Liver (tissue), 3 donors: ENCODE measurements around the gene ETV6.

ENCODE experiments used
- ATF3 ChIP-seq: IDR thresholded peaks from 2 replicates; pipeline ENCODE4 v1.6.1; 2016; ENCODE audit warnings: antibody characterized with exemption
- CTCF ChIP-seq: fragments of 150-350 bp; IDR thresholded peaks from 2 replicates; pipeline ENCODE4 v1.5.1; 2017; ENCODE audit warnings: improper control_type of control experiment, low read depth, low read length; ENCODE audit not compliant: missing input control
- EGR1 ChIP-seq, 2 donors: IDR thresholded peaks; 2 replicates each; pipeline ENCODE4 v1.6.1; 2016 to 2018; ENCODE audit warnings: antibody characterized with exemption in 2 of 2, low read depth in 2 of 2
- GABPA ChIP-seq, 2 donors: IDR thresholded peaks in 1 of 2; conservative IDR thresholded peaks in 1 of 2; 2 replicates each; pipeline ENCODE4 v1.6.1; 2016; ENCODE audit warnings: antibody characterized with exemption in 2 of 2, mild to moderate bottlenecking in 1 of 2, moderate library complexity in 1 of 2
- JUND ChIP-seq, 2 donors: IDR thresholded peaks; 2 replicates each; pipeline ENCODE4 v1.6.1; 2016; ENCODE audit warnings: antibody characterized with exemption in 2 of 2
- MAX ChIP-seq: IDR thresholded peaks from 2 replicates; pipeline ENCODE4 v1.6.1; 2016; ENCODE audit warnings: antibody characterized with exemption
- RAD21 ChIP-seq, 2 donors: IDR thresholded peaks; 2 replicates each; pipeline ENCODE4 v1.6.1; 2016; ENCODE audit warnings: antibody characterized with exemption in 2 of 2, mild to moderate bottlenecking in 2 of 2
- REST ChIP-seq: IDR thresholded peaks from 2 replicates; pipeline ENCODE4 v1.6.1; 2016; ENCODE audit warnings: antibody characterized with exemption, mild to moderate bottlenecking
- SP1 ChIP-seq: IDR thresholded peaks from 2 replicates; pipeline ENCODE4 v1.6.1; 2018; ENCODE audit warnings: antibody characterized with exemption, mild to moderate bottlenecking
- TAF1 ChIP-seq: conservative IDR thresholded peaks from 2 replicates; pipeline ENCODE4 v1.6.1; 2016; ENCODE audit warnings: antibody characterized with exemption, mild to moderate bottlenecking
- YY1 ChIP-seq: IDR thresholded peaks from 2 replicates; pipeline ENCODE4 v1.6.1; 2016; ENCODE audit warnings: antibody characterized with exemption, mild to moderate bottlenecking
- donor health status: healthy.
- donor health status: healthy.

- TF ChIP-seq CTCF (no peak), ATF3 (no peak), SP1 (no peak), JUND (IDR thresholded peaks at IDR 0.05) (no peak), YY1 (no peak), RAD21 (IDR thresholded peaks at IDR 0.05) (peak in 1 of 2 donors; percentile 7), EGR1 (IDR thresholded peaks at IDR 0.05; ENCODE audit: low read depth in 2 of 2) (no peak), REST (no peak), GABPA (IDR thresholded peaks at IDR 0.05 in 1 of 2, conservative IDR thresholded peaks at IDR 0.05 in 1 of 2) (no peak), MAX (no peak), TAF1 (no peak)
Measured at GRCh38 chr12:11698729-11699128, 49.3 kb downstream of the ETV6 start.
